Measurements from ENCODE around the gene OR51B2.

DNA sequence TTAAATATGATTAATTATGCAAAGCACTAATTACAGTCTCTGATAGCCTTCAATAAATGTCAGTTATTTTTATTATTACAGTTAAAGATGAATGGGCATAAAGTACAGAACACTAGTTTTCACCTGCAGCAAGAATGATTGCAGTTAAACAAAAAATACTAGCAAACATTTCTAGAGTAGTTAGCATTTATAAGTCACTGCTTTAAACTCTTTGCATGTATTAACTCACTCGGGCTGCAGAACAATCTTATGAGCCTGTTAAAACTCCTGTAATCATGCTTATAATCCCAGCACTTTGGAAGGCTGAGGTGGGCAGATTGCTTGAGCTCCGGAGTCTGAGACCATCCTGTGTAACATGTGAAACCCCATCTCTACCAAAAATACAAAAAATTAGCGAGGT lies 37.2 kb downstream of the OR51B2 start:
- TF ChIP-seq CTCF (IDR thresholded peaks at IDR 0.05) (no peak), POLR2A (IDR thresholded peaks at IDR 0.05) (no peak)

Data from esophagus squamous epithelium (tissue), 4 donors.